Measurements from ENCODE around the gene SPATA4.

The SPATA4 gene

GRCh38 chr4:176189891-176190795, 5.2 kb downstream of the SPATA4 start:
- FAIRE-seq: no peak

DNA sequence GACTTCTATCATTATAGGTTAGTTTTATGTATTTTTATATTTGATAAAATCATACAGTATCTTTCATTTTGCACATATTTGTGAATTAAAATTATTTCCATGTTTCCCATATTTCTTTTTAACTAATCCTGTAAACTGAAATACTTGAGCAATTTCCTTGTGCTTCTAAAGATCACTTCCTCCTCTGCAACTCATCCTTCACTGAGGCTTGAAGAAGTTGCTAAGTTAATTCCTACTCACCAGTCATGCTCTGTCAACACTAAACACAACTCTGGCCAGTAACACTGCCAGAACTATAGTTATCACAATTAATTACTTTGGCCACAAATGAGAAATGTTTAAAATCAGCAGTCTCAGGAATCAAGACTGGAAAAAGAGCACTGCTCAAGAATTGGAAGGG, 6.7 kb downstream of the SPATA4 start:
- FAIRE-seq: no peak

GRCh38 chr4:176187624-176188023, 7.8 kb downstream of the SPATA4 start:
- no peak for FAIRE-seq

GRCh38 chr4:176186671-176187395, 8.6 kb downstream of the SPATA4 start:
- peak; percentile 57 for FAIRE-seq

- no peak for FAIRE-seq
Measured at GRCh38 chr4:176186067-176186466, 9.3 kb downstream of the SPATA4 start.

GRCh38 chr4:176185051-176185450, 10.3 kb downstream of the SPATA4 start:
- FAIRE-seq: no peak

DNA sequence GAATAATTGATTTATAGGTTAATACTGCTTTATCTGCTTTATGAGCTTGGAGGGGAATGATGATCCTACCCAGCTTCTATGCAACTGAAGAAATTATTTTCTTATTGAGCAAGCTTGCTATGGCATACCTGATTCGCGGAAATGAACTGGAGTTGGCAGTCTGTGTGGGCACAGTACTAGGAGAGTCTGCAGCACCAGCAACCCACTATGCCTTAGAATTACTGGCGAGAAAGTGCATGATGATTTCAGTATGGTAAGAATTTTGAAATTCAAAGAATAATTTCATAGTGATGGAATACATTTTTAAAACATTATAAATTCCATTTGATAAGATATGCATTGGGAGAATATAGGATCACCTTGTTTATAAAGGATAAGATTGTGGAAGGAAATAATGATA, 32.3 kb downstream of the SPATA4 start:
- FAIRE-seq: no peak

GRCh38 chr4:176156656-176157055, 38.7 kb downstream of the SPATA4 start:
- no peak for FAIRE-seq

DNA sequence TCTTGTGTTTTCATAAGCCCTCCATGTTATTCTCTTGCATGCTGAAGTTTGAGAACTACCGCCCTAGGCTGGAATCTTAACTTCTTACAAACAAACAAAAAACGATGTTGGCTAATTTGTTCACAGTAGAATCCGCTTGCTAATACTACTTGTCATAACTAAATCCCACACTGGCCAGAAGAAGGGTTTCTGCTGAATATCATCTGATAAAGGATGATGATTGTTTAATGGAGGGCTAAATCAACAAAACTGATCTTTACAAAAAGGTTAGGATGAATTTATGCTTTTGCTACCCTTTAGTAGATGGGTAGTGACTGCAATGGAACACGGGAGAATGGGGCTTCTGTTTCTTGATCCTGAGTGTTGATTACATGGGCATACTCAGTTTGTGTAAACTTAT, 42.3 kb downstream of the SPATA4 start:
- no peak for FAIRE-seq

- FAIRE-seq: no peak
Measured at GRCh38 chr4:176150704-176151103, 44.7 kb downstream of the SPATA4 start.

GRCh38 chr4:176150356-176150682, 45.1 kb downstream of the SPATA4 start:
- FAIRE-seq: peak; percentile 69

GRCh38 chr4:176149680-176150355, 45.6 kb downstream of the SPATA4 start:
- no peak for FAIRE-seq

DNA sequence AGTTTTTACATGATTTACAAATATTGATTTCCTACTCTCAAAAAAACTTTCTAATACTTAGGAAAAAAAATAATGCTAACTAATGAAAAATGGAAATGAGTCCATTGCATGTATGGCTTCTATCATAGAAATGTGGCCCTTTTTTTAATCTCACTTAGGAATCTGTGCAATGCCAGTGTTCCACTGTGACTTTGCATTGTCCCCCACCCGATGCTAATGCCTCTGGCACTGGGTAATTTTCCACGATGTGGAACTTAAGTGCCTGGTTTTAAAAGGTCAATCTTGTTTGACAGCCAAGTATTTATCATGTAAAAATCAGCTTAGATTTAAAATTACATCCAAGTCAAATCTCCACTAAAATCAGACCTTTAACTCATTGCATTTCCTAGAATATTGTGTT, 53.1 kb downstream of the SPATA4 start:
- FAIRE-seq: no peak

GRCh38 chr4:176139518-176139917, 55.9 kb downstream of the SPATA4 start:
- FAIRE-seq: no peak

GRCh38 chr4:176137631-176138030, 57.8 kb downstream of the SPATA4 start:
- peak; percentile 26 for FAIRE-seq

- no peak for FAIRE-seq
Measured at GRCh38 chr4:176134670-176135069, 60.7 kb downstream of the SPATA4 start.

Data from endometrium (tissue), 2 donors.